ENCODE results near the gene ZBTB18.
"Not testable (repeated sequence)": the region's sequence is repeated elsewhere in the genome, so short reads cannot be mapped to it uniquely, and the experiment has no call there.

Gene ZBTB18

DNA sequence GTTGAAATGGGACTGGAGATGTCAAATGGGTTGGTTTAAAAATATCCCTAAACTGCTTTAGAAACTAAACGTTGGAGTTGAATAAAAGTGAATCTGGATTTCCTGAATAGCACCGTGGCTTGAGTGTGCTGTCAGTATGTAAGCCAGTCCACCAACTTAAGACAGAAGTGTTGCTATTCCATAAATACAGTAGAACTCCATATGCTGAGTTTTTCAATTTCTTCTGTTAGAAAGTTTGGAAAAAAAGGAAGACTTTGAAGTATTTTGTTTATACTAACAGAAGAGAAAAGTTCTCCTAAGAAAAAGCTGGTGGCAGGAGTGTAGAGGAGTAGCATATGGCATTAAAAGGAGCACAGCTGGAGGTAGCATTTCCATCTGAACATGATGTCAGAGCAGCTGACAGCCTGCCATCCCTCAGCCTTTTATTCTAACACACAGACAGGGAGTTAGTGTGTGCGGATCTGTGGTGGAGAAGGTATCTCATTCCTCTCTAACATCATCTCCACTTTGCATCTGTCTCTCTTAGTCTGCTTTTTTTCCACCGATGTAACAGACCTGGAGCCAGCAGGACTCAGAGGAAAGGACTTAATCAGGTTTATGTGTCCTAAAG lies at the start of gene ZBTB18:
ZBTB18 (plus strand) TSS at position 449 of the 610 bp plus-strand sequence; CDS start at position 598, 149 bp downstream.
- DNase-seq, result no peak

GRCh38 chr1:244002721-244003120 lies 48.4 kb upstream of the ZBTB18 start:
- DNase-seq, result no peak

DNA sequence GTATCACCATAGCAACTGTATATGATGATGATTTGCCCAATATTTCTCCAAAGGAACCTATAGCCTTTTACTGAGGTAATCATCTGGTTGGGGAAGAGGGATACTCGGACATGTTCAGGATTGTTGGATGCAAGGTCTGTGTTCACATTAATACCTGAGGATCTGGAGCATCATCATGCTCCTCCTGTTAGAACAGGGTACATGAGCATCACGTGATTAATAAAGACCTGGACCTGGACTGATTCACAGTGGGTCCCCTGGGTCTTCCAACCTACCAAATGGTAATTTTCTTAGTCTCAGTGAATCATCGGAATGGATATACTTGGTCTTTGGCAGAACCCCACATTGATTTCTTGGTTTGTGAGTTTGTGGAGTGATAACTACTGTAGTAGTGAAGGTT lies 45.6 kb upstream of the ZBTB18 start:
- DNase-seq, result no peak

DNA sequence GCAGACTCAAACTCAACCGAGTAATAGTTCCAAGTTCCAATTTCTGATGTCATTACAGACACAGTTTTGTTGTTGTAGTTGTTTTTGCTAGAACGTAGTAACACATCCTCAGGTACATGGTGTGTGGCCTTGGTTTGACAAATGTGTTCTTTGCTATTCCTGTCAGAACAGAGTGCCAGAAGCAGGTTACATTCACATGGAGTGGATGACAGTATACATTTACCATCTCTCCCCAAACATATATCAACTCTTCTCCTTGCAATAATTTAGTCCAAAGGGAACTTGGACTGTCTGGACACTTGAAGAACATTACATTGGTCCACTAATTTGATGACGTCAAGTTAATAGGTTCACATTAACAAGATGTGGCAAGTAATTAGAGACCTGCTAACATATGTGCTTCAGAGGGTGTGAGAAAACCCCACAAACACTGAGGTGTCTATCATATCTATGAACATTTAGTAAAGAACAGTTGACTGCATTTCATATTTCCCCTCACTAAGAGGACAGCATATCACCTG lies 44.6 kb upstream of the ZBTB18 start:
- DNase-seq, result no peak

GRCh38 chr1:244006961-244007360 lies 44.1 kb upstream of the ZBTB18 start:
- no peak for DNase-seq

- peak; percentile 60 for DNase-seq
Measured at GRCh38 chr1:244010191-244010590, 40.9 kb upstream of the ZBTB18 start.

DNA sequence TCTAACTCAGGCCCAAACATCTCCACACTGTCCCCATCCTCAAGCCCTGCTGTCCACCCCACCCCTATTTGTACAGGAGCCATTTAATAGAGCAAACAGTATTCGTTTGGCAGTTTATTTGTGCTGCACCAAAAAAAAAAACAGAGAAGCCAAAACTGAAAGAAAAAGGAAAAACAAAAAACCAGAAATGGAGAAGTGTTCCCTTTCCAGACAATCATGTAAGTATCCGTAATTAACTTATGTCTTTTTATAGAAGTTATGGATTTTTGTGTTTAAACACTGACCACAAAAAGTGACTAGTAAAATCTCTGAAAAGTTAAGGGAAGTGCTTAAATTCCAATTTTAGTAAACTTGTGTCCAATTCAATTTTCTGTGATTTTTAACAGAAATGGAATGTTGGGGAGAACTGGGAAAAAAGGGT lies 40.4 kb upstream of the ZBTB18 start:
- DNase-seq, result no peak

- DNase-seq, result no peak
Measured at GRCh38 chr1:244011271-244011670, 39.8 kb upstream of the ZBTB18 start.

GRCh38 chr1:244011786-244012185 lies 39.3 kb upstream of the ZBTB18 start:
- DNase-seq, result no peak

DNA sequence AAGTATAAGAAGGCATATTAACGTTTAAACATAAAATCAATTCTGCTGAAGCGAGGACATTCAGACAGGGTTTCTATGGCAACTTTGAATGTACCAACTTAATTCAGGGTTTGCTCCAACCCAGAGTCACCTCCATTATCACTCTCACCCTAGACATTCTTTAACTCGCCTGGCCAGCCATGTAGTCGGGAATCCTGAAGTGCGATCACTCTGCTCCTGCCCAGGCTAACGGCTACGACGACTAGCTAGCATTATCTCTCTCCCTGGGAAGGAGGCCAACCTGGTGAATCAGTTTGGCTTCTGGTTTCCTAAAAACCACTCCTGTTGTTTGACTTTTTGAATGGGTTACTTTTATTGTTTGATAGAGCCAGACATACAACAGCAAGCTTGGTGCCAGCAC lies 38.9 kb upstream of the ZBTB18 start:
- DNase-seq, result no peak

DNA sequence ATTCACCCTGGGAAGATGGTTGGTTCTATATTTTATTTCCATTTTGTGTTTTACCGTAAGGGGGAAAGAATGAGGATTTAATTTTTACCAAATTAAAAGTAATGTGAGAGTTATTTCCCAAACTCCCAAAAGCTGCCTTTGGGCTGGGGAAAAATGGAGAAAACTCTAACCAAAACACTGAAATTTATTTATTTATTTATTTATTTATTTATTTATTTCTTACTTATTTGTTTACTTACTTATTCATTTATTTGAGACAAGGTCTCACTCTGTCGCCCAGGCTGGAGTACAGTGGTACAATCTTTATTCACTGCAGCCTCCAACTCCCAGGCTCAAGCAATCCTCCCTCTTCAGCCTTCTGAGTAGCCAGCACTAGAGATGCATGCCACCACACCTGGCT lies 38.0 kb upstream of the ZBTB18 start:
- DNase-seq, result no peak

DNA sequence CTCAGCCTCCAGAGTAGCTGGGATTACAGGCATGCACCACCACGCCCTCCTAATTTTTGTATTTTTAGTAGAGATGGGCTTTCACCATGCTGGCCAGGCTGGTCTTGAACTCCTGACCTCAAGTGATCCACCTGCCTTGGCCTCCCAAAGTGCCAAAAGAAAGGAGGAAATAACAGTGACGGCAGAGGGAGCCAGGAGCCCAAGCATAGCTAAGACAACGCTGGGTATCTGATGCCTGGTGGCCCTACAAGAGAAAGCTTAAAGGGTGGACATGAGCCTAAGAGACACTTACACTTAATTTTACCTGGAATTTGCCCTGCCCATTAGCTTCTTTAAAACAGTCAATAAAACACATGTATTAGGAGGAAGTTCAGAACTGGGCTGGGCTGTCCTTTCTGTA lies 36.2 kb upstream of the ZBTB18 start:
- not testable (repeated sequence) for DNase-seq

DNA sequence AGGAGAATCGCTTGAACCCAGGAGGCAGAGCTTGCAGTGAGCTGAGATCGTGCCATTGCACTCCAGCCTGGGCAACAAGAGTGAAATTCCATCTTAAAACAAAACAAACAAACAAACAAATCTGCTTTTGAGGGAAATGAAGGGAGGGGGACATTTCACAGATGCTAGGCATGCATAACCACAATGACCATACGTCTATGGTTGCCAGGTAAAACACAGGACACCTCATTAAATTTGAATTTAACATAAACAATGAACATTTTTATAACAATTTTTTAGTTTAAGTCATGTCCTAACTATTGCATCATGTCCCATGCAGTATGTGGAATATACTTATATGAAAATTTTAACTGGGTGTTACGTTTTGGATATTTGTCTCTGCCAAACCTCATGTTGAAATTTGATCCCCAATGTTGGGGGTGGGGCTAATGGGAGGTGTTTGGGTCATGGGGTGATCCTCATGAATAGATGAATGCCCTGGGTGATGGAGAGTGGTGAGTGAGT lies 31.0 kb upstream of the ZBTB18 start:
- no peak for DNase-seq

GRCh38 chr1:244021427-244021826 lies 29.7 kb upstream of the ZBTB18 start:
- DNase-seq, result no peak

GRCh38 chr1:244022311-244022710 lies 28.8 kb upstream of the ZBTB18 start:
- no peak for DNase-seq

DNA sequence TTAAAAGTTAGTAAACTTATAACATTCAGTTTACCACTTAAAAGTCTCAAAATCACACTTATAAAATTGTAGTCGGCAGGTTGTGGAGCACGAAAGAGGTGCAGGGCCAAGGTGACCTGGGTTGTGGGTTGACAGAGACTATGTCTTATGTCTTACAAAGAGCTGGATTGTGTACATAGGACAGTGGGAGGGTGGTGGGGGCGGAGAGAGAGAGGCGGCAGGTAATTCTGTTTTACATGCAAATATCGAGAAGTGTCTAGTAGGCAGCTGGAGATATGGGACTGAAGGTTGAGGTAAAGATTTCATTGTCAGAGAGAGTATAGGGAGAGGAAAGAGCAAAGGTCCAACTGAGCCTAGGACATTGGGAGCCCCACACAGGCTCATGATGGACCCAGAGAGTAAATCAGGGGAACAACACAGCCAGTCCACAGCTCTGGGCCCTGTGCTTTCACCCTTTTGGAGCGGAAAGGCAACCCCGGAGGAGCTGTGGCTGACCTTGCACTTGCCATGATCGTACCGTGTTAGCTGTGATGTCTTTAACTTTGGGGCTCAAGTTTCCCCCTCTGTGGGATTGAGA lies 28.1 kb upstream of the ZBTB18 start:
- no peak for DNase-seq

GRCh38 chr1:244027491-244028145 lies 23.5 kb upstream of the ZBTB18 start:
- no peak for DNase-seq

DNA sequence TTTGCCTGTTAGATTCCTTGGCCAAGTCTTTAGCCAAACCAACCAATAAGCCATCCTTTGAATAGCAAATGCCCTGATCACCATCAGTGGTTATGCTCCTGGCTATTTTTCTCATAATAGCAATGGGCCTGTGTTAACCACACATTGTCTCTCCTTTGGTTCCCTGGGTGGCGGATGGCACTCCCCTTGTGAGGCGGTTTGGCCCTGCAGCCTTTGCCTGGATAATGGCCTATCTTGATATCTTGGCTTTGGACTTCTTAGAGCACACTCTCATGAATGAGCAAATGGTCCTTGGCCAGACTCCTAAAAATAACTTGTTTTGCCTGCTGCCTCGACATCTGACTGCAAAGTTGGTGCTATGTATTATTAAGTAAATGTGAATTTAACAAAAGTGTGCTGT lies 22.4 kb upstream of the ZBTB18 start:
- DNase-seq, result no peak

GRCh38 chr1:244029124-244029523 lies 22.0 kb upstream of the ZBTB18 start:
- no peak for DNase-seq

- DNase-seq, result no peak
Measured at GRCh38 chr1:244030481-244031040, 20.5 kb upstream of the ZBTB18 start.

DNA sequence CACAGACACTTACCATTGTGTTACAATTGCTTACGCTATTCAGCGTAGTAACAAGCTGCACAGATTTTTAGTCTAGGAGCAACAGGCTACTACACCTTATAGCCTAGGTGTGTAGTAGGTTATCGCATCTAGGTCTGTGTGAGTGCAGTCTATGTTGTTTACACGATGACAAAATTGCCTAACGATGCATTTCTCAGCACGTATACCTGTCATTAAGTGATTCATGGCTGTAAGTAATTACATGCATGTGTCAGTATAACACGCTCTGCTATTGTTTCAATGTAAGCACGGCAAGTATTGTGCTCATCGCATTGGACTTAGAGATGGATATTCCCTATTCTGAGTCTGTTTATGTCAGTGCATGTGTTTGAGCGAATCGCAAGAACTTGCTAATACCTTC lies 15.7 kb upstream of the ZBTB18 start:
- no peak for DNase-seq

DNA sequence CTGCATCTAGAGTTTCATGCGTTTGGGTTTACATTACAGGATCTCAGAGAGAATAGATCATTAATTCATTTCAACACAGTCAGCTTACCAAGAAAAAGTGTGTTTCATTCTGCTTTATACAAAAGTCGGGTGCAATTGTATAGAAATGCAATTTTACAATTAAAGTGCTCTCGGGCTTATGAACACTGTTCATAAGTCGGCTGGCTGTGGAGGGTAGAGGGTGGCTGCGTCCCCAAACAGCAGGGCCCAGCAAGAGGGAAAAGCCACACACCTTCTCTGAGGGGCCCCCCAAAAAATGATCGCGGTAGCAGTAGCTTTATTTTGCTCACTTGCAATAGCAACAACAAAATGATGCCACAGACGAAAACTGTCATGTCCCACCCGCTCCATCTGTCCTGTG lies 13.8 kb upstream of the ZBTB18 start:
- no peak for DNase-seq

DNA sequence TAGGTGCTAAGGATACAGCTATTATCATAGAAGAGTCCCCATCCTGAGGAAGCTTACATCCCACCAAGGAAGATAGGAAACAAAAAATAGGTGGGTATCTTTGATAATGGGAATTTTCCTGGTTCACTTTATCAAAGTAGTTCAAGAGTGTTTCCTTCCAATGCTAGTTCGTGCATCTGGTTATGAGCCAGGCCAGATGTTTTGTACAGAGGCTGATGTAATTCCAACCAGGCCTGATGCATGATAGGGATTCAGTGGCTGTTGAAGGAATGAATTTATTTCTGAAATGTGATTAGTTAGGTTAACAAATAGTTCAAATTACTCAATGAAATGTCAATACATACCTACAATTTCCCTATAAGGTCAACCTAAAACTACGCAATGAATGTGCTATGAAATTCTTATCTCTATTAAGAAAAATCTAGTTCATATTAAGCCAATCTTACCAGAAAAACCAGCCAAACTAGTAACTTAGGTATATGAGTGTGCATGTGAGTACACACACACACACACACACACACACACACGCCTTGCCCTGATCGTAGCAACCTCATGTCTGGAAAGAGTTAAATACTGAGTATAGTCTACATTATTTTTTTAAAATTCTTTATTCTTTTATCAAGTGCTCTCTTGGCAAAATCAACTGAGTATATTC lies 9.5 kb upstream of the ZBTB18 start:
- no peak for DNase-seq
